NT2/D1 (cell line): ENCODE data around the gene ASRGL1.

Experiments
- DNase-seq: peaks from one replicate; pipeline ENCODE4 v3.0.0-alpha.2; 2011; ENCODE audit warnings: low read depth, low spot score
- H3K27me3 ChIP-seq: 2 replicates; pipeline ENCODE4 v1.6.0; 2011; ENCODE audit warnings: mild to moderate bottlenecking; ENCODE audit not compliant: insufficient read length, insufficient read depth
- H3K36me3 ChIP-seq: 2 replicates; pipeline ENCODE4 v1.6.1; 2011; ENCODE audit warnings: mild to moderate bottlenecking, low read length, mixed read lengths; ENCODE audit not compliant: insufficient read depth, insufficient read length
- H3K4me1 ChIP-seq: 2 replicates; pipeline ENCODE4 v1.5.1; 2011; ENCODE audit not compliant: insufficient read depth, insufficient read length
- H3K4me3 ChIP-seq: 2 replicates; pipeline ENCODE4 v1.5.1; 2011; ENCODE audit warnings: low read depth; ENCODE audit not compliant: insufficient read length
- H3K9ac ChIP-seq: 2 replicates; pipeline ENCODE4 v1.6.0; 2011; ENCODE audit warnings: low read depth; ENCODE audit not compliant: insufficient read length
- H3K9me3 ChIP-seq: 2 replicates; pipeline ENCODE4 v1.5.1; 2011; ENCODE audit warnings: mild to moderate bottlenecking, low read length; ENCODE audit not compliant: insufficient read depth
- SUZ12 ChIP-seq: IDR thresholded peaks from 2 replicates; pipeline ENCODE4 v1.6.1; 2011; ENCODE audit not compliant: insufficient read length, insufficient read depth; ENCODE audit errors: extremely low read depth
- YY1 ChIP-seq: IDR thresholded peaks from 2 replicates; pipeline ENCODE4 v1.6.1; 2011; ENCODE audit not compliant: insufficient read length, insufficient read depth
- ZNF274 ChIP-seq: IDR thresholded peaks from 2 replicates; pipeline ENCODE4 v1.6.1; 2011; ENCODE audit warnings: mild to moderate bottlenecking, low read depth, low read length

Gene ASRGL1

DNA sequence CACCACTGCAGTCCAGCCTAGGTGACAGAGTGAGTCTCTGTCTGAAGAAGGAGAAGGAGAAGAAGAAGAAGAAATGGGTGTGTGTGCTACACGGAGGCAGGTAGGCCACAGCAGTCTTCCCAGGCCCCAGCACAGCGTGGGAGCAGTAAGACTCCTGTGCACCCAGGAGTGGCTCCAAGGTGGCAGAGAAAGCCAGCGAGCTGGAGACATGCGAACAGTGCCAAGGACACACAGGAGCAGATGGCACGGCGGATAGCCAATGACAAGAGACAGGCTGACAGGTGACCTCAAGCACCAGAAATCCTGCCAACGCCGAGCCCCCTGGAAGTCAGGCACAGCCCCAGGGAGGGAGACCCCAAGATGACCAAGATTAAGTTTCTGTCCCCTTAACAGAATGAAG lies 72.6 kb downstream of the ASRGL1 start:
- peaks cover 13% of the 10 kb centered on the region for H3K4me1 ChIP-seq
- no peaks in the 10 kb centered on the region for H3K9me3 ChIP-seq
- DNase-seq, result no peak
- TF ChIP-seq YY1, result no peak
- TF ChIP-seq ZNF274, result no peak
- TF ChIP-seq SUZ12, result no peak
- H3K4me3 ChIP-seq, result no peak overlapping the region
- H3K27me3 ChIP-seq, result no peaks in the 10 kb centered on the region
- H3K36me3 ChIP-seq, result no peaks in the 10 kb centered on the region
- H3K9ac ChIP-seq, result no peak overlapping the region

DNA sequence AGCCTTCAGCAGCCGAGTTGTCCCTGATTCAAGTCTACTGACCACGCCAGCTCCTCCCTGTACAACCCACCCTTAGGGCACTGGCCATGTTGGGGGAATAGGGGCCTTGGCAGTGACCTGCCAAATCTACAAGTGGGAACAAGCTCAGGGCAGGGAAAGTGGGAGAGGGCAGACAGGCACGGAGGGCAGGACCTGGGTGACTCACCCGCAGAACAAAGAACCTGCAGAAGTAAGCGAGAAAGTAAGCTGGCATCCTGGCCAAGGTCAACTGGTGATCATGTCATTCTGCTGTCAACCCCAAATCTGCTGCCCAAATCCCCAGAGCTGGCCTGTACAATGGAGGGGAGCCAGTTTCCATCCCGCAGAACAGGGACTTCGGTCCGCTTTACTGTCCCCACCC lies 73.7 kb downstream of the ASRGL1 start:
- no peak overlapping the region for H3K4me3 ChIP-seq
- no peaks in the 10 kb centered on the region for H3K27me3 ChIP-seq
- no peaks in the 10 kb centered on the region for H3K9me3 ChIP-seq
- DNase-seq, result no peak
- peak overlapping the region; percentile 57 for H3K9ac ChIP-seq
- TF ChIP-seq YY1 (no peak), SUZ12 (no peak), ZNF274 (no peak)
- no peaks in the 10 kb centered on the region for H3K36me3 ChIP-seq
- peaks cover 13% of the 10 kb centered on the region for H3K4me1 ChIP-seq

DNA sequence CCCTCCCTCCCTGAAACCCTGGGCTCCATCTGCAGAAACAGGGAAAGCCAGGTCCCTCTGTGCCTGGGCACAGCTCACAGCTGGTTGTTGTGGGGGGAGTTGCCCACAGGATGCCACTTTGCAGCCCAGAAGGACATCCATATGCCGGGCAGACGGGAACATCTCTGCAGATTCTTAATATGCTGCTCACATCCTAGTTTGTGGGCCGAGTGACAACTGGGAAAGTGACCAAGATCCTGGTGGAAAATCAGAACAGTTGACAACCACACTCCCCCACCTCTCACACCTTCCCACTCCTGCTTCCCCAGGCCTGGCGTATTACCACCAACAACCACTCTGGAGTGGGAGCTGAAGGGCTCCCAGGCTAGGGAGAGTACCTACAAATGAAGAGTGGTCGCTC lies 74.3 kb downstream of the ASRGL1 start:
- Histone ChIP-seq H3K9ac (no peak overlapping the region), H3K36me3 (no peaks in the 10 kb centered on the region), H3K4me1 (peaks cover 13% of the 10 kb centered on the region), H3K27me3 (no peaks in the 10 kb centered on the region), H3K9me3 (no peaks in the 10 kb centered on the region), H3K4me3 (no peak overlapping the region)
- DNase-seq, result no peak
- TF ChIP-seq ZNF274 (no peak), SUZ12 (no peak), YY1 (no peak)

DNA sequence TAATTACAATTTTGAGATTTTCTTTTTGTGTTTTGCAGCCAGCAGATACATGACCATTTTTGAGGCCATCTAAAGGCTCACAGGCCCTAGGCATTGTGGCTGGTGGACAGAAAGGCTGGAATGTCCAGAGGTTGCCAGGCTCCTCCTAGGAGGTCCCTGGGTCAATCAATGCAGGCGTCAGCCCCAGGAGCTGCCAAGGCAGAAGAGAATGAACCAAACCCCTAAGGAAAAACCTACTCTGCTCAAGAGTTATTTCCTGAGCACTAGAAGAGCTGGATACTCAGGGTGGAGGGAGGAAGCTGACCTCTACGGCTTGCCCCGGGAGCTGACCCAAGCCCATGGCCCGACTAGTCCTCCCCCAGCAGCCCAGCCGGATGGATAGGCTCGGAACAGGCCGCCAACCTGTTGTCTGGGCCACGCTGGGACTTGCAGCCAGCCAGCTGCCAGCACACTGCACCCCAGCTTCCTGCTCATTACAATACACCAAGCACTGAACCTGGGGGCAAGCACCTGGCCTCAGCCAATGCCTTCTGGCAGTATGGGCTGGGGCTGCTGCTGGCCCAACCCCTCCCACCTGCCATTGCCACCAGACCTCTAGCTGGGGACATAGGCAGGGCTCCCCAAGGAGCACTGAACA lies 75.9 kb downstream of the ASRGL1 start:
- Histone ChIP-seq H3K27me3 (no peaks in the 10 kb centered on the region), H3K4me1 (peaks cover 11% of the 10 kb centered on the region), H3K9ac (no peak overlapping the region), H3K9me3 (no peaks in the 10 kb centered on the region), H3K4me3 (no peak overlapping the region), H3K36me3 (no peaks in the 10 kb centered on the region)
- DNase-seq, result no peak
- TF ChIP-seq YY1 (no peak), ZNF274 (no peak), SUZ12 (no peak)

DNA sequence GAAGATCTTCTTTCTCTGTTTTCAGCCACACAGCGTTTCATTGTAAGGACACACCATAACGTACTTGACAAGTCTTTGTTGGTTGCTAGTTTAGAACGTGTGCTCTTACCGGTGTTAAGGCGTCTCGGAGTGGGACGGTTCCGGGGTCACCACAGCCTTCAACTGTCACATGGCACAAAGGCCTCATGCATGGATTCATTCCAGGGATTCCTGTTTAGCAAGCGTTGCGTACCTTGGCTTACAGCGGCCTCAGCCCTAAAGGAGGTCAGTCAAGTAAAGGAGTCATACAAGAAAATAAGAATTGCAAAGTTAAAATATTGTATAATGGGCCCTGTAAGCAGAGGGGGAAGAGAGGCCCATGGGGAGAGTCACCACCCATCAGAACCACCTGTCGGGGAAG lies 79.3 kb downstream of the ASRGL1 start:
- Histone ChIP-seq H3K4me1 (peaks cover 9% of the 10 kb centered on the region), H3K4me3 (no peak overlapping the region), H3K9ac (no peak overlapping the region), H3K9me3 (no peaks in the 10 kb centered on the region), H3K36me3 (no peaks in the 10 kb centered on the region), H3K27me3 (no peaks in the 10 kb centered on the region)
- no peak for TF ChIP-seq YY1
- no peak for TF ChIP-seq ZNF274
- no peak for TF ChIP-seq SUZ12
- DNase-seq, result no peak

DNA sequence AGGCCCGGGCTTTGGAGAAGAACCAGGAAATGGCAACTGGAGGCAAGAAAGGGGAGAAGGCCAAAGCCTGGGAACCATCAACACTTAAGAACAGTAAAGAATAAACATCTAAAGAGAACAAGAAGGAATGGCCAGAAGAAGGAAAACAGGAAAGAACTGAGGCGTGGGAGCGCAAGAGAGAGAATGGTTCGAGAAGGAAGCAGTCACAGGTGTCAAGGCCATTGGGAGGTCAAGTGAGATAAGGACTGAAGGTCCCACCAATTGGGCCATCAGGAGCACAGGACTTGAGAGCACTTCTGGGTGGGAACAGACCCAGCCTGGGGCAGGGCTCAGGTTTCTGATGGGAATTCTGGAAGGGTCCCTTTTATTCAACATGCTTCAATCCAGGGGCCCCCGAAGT lies 80.9 kb downstream of the ASRGL1 start:
- no peaks in the 10 kb centered on the region for H3K27me3 ChIP-seq
- no peak for DNase-seq
- H3K9ac ChIP-seq, result no peak overlapping the region
- H3K4me1 ChIP-seq, result peaks cover 12% of the 10 kb centered on the region
- TF ChIP-seq YY1 (no peak), SUZ12 (no peak), ZNF274 (no peak)
- no peak overlapping the region for H3K4me3 ChIP-seq
- H3K9me3 ChIP-seq, result no peaks in the 10 kb centered on the region
- H3K36me3 ChIP-seq, result no peaks in the 10 kb centered on the region

DNA sequence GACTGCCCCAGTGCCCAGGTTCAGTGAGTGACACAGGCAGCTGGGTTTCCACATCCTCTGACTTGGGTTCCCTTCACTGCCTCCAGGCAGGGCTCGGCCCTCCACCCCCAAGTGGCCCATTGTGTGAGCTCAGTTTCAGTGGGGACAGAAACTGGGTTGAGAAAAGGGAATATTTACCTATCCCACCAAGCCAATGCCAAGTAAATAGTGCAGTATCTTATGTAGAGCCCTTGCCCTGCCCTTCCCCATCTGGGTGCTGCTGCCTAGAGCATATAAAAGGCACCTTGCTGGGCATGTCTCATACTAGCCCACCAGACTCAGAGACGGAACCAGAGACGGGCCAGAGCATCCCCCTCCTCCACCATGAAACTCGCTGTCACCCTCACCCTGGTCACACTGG lies 81.5 kb downstream of the ASRGL1 start, which contains the start of gene SCGB1A1:
SCGB1A1 (plus strand) TSS at position 301 of the 400 bp plus-strand sequence; CDS start at position 364, 63 bp downstream.
- no peak for TF ChIP-seq ZNF274
- no peak for TF ChIP-seq YY1
- TF ChIP-seq SUZ12, result no peak
- peaks cover 8% of the 10 kb centered on the region for H3K4me1 ChIP-seq

More for the DNA sequence above, 81.5 kb downstream of the ASRGL1 start, which contains the start of gene SCGB1A1:
- DNase-seq, result no peak
- H3K9me3 ChIP-seq, result no peaks in the 10 kb centered on the region
- no peak within 1 kb of the TSS for H3K9ac ChIP-seq
- H3K36me3 ChIP-seq, result no peaks in the 10 kb centered on the region
- H3K27me3 ChIP-seq, result no peaks in the 10 kb centered on the region
- H3K4me3 ChIP-seq, result no peak within 1 kb of the TSS
